Measurements from ENCODE around the gene SFT2D2.

Gene SFT2D2

DNA sequence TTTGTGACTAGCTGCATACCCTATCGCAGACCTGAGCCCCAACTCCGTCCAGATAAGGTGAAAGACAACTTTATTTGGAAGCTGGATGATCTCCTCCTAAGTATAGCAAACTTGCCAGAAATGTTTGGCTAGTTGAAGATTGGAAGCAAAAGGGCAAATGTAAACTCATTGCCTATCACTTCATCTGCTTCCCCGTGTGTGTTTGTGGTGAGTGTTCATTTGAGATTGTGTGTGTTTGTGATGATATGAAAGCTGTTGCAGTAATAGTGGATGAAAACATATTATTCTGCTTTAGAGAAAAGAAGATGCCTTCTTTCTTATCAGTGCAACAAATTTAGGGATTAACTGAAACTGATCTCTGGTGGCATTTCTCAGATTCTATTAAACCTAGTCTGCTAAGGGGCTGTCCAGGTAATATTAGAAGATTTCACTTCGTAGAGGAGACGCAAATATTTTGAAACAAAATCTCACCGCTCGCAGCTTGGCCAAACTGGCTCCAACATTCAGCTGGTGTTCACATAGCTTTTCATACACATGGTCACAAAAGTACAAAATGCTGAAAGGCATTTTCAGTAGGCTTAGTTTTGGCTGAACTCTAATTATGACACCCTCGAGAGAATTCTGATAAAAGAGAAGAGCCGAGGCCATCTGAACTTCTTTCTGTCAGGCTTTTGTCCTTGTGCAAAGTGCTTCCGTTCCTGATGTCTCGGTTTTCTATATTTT is 56.0 kb downstream of the SFT2D2 start:
- TF ChIP-seq CTCF (IDR thresholded peaks at IDR 0.05; ENCODE audit: borderline replicate concordance, insufficient read depth, low read depth, low read length), result no peak
- no peak overlapping the region for H3K4me3 ChIP-seq (ENCODE audit: low read depth, low read length)

DNA sequence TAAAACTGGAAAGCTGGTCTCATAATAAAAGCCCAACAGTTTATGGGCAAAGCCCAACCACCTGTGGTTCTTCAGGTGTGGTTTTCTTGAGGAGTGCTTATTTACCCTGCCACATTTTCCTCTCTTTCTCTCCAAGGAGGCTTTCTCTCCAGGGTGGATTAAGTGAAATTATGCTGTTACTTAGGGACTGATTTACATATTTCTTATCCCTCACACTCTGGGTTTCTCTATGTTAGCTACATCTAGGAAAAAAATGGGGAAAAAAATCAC is 59.7 kb downstream of the SFT2D2 start:
- no peak for TF ChIP-seq CTCF (IDR thresholded peaks at IDR 0.05; ENCODE audit: borderline replicate concordance, insufficient read depth, low read depth, low read length)
- H3K4me3 ChIP-seq (ENCODE audit: low read depth, low read length), result no peak overlapping the region

DNA sequence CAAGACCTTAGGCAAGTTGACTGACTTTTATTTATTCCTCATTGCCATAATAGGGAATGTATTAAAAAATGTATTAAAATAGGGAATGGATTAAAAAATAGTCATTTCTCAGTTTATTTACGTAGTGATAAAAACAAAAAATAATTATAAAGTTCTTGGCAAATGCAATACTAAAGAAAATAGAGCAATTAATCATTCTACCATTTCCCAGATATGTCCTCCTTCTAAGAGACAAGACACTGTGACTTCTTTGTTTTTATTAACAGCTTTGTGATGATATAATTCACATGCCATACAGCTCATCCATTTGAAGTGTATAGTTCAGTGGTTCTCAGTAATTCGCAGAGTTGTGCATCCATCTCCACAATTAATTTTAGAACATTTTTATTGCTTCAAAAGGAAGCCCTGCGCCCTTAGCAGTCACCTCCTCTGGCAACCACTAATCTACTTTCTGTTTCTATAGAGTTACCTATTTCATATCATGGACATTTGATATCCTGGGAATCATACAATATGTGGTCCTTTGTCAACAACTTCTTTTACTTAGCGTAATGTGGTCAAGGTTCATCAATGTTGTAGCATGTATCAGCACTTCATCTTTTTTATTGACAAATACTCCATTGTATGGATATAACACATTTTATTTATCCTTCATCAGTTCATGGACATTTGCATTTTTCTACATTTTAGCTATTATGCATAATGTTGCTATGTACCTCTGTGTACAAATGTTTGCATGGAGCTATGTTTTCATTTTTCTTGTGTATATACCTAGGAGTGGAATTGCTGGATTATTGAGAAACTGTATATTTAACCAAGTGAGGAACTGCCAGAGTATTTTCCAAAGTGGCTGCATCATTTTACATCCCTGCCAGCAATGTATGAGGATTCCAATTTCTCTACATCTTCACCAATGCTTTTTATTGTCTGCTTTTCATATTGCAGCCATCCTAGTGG is 60.4 kb downstream of the SFT2D2 start:
- no peak for TF ChIP-seq CTCF (IDR thresholded peaks at IDR 0.05; ENCODE audit: borderline replicate concordance, insufficient read depth, low read depth, low read length)

GRCh38 chr1:168287237-168287664 is 61.4 kb downstream of the SFT2D2 start:
- no peak for TF ChIP-seq CTCF (IDR thresholded peaks at IDR 0.05; ENCODE audit: borderline replicate concordance, insufficient read depth, low read depth, low read length)

More for the DNA sequence above, 60.4 kb downstream of the SFT2D2 start:
- no peak overlapping the region for H3K4me3 ChIP-seq (ENCODE audit: low read depth, low read length)

DNA sequence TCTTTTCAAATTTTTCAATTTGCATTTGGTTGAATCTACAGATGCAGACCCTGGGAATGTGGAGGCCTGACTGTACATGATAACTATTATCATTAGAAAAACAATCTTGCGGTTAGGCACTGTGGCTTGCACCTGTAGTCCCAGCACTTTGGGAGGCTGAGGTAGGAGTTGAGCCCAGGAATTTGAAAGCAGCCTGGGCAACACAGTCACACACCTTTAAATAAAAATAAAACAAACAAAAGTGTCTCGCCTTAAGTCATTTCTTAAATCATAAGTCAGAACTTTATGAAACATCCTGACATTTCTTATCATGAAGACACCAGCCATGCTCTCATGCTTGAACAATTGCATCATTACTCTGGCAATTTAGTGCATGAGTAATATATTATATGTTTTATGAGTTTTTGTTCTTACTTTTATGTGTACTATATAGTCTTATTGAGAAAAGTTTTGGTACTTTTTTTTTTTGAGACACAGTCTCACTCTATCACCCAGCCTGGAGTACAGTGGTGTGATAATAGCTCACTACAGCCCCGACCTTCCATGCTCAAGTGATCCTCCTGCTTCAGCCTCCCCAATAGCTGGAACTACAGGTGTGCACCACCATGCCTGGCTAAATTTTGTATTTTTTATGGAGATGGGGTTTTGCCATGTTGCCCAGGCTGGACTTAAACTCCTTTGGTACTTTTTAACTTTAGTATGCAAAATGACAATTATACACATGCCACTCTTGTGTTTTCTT is 62.7 kb downstream of the SFT2D2 start:
- no peak for TF ChIP-seq CTCF (IDR thresholded peaks at IDR 0.05; ENCODE audit: borderline replicate concordance, insufficient read depth, low read depth, low read length)
- H3K4me3 ChIP-seq (ENCODE audit: low read depth, low read length), result no peak overlapping the region

More at GRCh38 chr1:168287237-168287664, 61.4 kb downstream of the SFT2D2 start:
- no peak overlapping the region for H3K4me3 ChIP-seq (ENCODE audit: low read depth, low read length)

DNA sequence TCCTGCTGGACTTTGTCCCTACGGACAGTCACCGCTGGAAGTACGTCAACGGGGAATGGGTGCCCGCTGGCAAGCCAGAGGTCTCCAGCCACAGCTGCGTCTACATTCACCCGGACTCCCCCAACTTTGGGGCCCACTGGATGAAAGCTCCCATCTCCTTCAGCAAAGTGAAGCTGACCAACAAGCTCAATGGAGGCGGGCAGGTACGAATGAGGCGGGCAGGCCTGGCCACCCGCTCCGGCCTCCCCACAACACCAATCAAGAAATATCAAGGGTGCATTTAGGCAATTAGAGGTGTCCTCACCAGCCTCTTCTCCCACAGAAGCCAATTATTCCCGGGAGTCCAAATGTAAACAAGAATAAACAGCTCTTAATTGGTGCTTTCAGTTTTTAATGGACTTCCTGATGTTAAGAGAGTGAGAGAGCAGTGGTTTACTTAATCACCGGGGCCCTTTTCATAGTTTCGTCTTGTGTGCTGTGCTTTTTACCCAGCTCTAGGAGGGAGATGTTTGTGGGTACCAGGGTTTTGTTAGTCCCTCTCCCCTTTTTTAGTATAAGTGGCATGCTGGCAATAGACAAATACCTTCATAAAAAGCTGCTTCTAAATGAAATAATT is 65.5 kb downstream of the SFT2D2 start:
- no peak overlapping the region for H3K4me3 ChIP-seq (ENCODE audit: low read depth, low read length)
- no peak for TF ChIP-seq CTCF (IDR thresholded peaks at IDR 0.05; ENCODE audit: borderline replicate concordance, insufficient read depth, low read depth, low read length)
